SK-N-MC (cell line): Measurements from ENCODE around the gene BICDL1.

Experiments used
- EZH2 ChIP-seq: fragments of 200-600 bp; sonication (generic); IDR thresholded peaks from one replicate; pipeline ENCODE4 v1.6.1; 2017; ENCODE audit warnings: antibody characterized with exemption
- FOXP2 ChIP-seq: optimal IDR thresholded peaks from 2 replicates; pipeline ENCODE3; 2011; ENCODE audit warnings: mild to moderate bottlenecking, moderate library complexity; ENCODE audit not compliant: insufficient read depth; ENCODE audit errors: extremely low read length, control extremely low read depth
- POLR2AphosphoS5 ChIP-seq: IDR thresholded peaks from 2 replicates; pipeline ENCODE4 v1.6.1; 2012; ENCODE audit warnings: mild to moderate bottlenecking, low read depth, low read length, borderline replicate concordance

GRCh38 chr12:120012067-120012621 lies 23.1 kb downstream of the BICDL1 start:
- TF ChIP-seq POLR2AphosphoS5 (no peak), FOXP2 (no peak), EZH2 (no peak)
